CD8-positive, alpha-beta T cell (primary cell): ENCODE data around the gene SPRN. TPM values are rescaled to one million over a fixed set of nuclear protein-coding genes. Genes with fewer than 3 reads are reported as not detected.

Experiments
- microRNA-seq: library from miRNA; unstranded; fragments of <30 nt; microRNA quantifications from one replicate; pipeline ENCODE4 v1.2.0, GENCODE V29; 2022; ENCODE audit warnings: borderline microRNAs expressed
- total RNA-seq, 46 experiments: library from RNA in 2 of 46; stranded (reverse) in 2 of 46; gene quantifications; one replicate each; pipeline ENCODE4 v1.2.3 and lab custom pipeline; 2021 to 2026

SPRN gene
- total RNA-seq, 2 experiments from 2014 or later = not detected

Small RNAs within 50 kb of the gene (microRNA-seq; reads per million reads assigned to microRNA genes)
- 0.84 reads per million for gene MIR3944

Other genes starting within 250 kb of the SPRN start
- gene UTF1, start 194.4 kb downstream of the SPRN start, total RNA-seq = not detected
- gene VENTX, start 186.8 kb downstream of the SPRN start, total RNA-seq = not detected
- 10 to 100 TPM; 67.0 to 67.3 TPM for gene ADAM8, start 147.8 kb downstream of the SPRN start, total RNA-seq
- 10 to 100 TPM; 74.4 to 79.1 TPM for gene TUBGCP2, start 115.8 kb downstream of the SPRN start, total RNA-seq
- 10 to 100 TPM; 36.5 to 38.8 TPM for gene ZNF511, start 115.7 kb downstream of the SPRN start, total RNA-seq
- 1 to 10 TPM; 1.2 to 1.4 TPM for gene CALY, start 87.7 kb downstream of the SPRN start, total RNA-seq
- not detected for gene PRAP1, start 77.3 kb downstream of the SPRN start, total RNA-seq
- 1 to 10 TPM; 7.9 to 10.0 TPM for gene FUOM, start 66.6 kb downstream of the SPRN start, total RNA-seq
- gene ECHS1, start 51.3 kb downstream of the SPRN start, total RNA-seq = 1 to 10 TPM; 7.9 to 8.5 TPM
- 1 to 10 TPM; 2.4 to 3.5 TPM for gene PAOX, start 45.4 kb downstream of the SPRN start, total RNA-seq
- gene MTG1, start 30.5 kb downstream of the SPRN start, total RNA-seq = 10 to 100 TPM; 30.2 to 31.0 TPM
- gene SCART1, start 29.3 kb upstream of the SPRN start, total RNA-seq = 1 to 10 TPM; 3.4 to 3.7 TPM
- under 1 TPM; 0.73 to 0.83 TPM for gene CYP2E1, start 102.7 kb upstream of the SPRN start, total RNA-seq
- gene SYCE1, start 141.0 kb upstream of the SPRN start, total RNA-seq = under 1 TPM in 1 of 2 experiments, not detected in 1; 0.28 TPM
- gene FRG2B, start 202.2 kb upstream of the SPRN start, total RNA-seq = not detected